Measurements from ENCODE around the gene MAT1A.
"Not testable (repeated sequence)": the region's sequence is repeated elsewhere in the genome, so short reads cannot be mapped to it uniquely, and the experiment has no call there.

The MAT1A gene

DNA sequence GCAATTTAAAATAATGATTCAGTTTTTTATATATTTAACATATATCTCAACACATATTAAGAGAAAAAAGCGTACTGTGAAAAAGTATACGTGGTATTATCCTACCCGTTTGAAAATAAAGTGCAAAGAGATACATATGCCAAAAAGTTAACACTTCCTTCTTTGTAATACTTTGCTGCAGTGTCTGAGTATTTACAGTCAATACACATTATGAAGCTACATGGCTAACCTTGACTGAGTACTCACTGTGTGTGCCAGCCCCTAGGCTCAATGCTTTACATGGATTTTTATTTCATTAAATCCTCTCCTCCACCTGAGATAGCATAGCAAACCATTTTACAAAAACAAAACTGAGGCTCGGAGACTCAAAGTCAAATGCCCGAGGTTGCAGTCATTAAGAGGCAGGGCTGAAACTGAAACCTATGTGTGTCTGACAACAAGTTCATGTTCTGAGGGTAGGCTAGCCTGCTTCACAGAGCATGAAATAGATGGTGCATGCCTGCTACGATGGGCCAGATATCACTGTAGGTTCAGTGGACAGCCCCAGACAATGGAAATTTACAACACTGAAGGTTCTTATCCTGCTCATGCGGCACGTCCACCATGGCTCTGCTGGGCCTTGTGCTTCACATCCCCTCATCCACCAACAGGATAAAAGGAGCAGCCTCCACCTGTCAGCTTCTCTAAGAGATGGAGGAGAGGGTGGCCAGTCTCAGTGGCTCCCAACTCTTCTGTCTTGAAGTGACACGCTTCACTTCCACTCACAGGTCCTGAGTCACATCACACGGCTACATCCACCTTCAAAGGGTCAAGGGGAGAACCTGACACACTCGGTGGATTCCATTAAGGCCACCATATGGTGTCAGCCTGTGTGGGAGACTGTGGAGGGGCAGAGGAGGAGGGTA is 54.9 kb downstream of the MAT1A start:
- not testable (repeated sequence) for DNase-seq (ENCODE audit: low read depth); H3K4me3 ChIP-seq (ENCODE audit: low read depth, low read length)

GRCh38 chr10:80233871-80234270 is 55.6 kb downstream of the MAT1A start:
- not testable (repeated sequence) for DNase-seq (ENCODE audit: low read depth)

GRCh38 chr10:80226723-80227122 is 62.7 kb downstream of the MAT1A start:
- H3K4me3 ChIP-seq (ENCODE audit: low read depth, low read length); DNase-seq (ENCODE audit: low read depth): not testable (repeated sequence)

More at GRCh38 chr10:80233871-80234270, 55.6 kb downstream of the MAT1A start:
- not testable (repeated sequence) for H3K4me3 ChIP-seq (ENCODE audit: low read depth, low read length)

GRCh38 chr10:80223031-80223419 is 66.4 kb downstream of the MAT1A start:
- DNase-seq (ENCODE audit: low read depth); H3K4me3 ChIP-seq (ENCODE audit: low read depth, low read length): not testable (repeated sequence)

Data from LNCaP clone FGC (cell line).